ENCODE measurements around the gene TRAK2.

Gene TRAK2

GRCh38 chr2:201415149-201415548 lies 36.1 kb downstream of the TRAK2 start:
- no peak for TF ChIP-seq CTCF (IDR thresholded peaks at IDR 0.05; ENCODE audit: control insufficient read depth, extremely low read depth, insufficient read depth)
- H3K4me3 ChIP-seq (ENCODE audit: low read depth, low read length): no peak overlapping the region
- no peak for DNase-seq (ENCODE audit: low read depth)

- TF ChIP-seq CTCF (IDR thresholded peaks at IDR 0.05; ENCODE audit: control insufficient read depth, extremely low read depth, insufficient read depth): no peak
- no peak for DNase-seq (ENCODE audit: low read depth)
- no peak overlapping the region for H3K4me3 ChIP-seq (ENCODE audit: low read depth, low read length)
These were observed 36.9 kb downstream of the TRAK2 start for GRCh38 chr2:201414099-201415023.

GRCh38 chr2:201413552-201413951 lies 37.7 kb downstream of the TRAK2 start:
- H3K4me3 ChIP-seq (ENCODE audit: low read depth, low read length): no peak overlapping the region
- no peak for DNase-seq (ENCODE audit: low read depth)
- no peak for TF ChIP-seq CTCF (IDR thresholded peaks at IDR 0.05; ENCODE audit: control insufficient read depth, extremely low read depth, insufficient read depth)

- TF ChIP-seq CTCF (IDR thresholded peaks at IDR 0.05; ENCODE audit: control insufficient read depth, extremely low read depth, insufficient read depth): no peak
- no peak overlapping the region for H3K4me3 ChIP-seq (ENCODE audit: low read depth, low read length)
- DNase-seq (ENCODE audit: low read depth): no peak
These were observed 38.1 kb downstream of the TRAK2 start for GRCh38 chr2:201413143-201413542.

- no peak for DNase-seq (ENCODE audit: low read depth)
- H3K4me3 ChIP-seq (ENCODE audit: low read depth, low read length): no peak overlapping the region
- TF ChIP-seq CTCF (IDR thresholded peaks at IDR 0.05; ENCODE audit: control insufficient read depth, extremely low read depth, insufficient read depth): no peak
These were observed 39.8 kb downstream of the TRAK2 start for GRCh38 chr2:201411421-201411820.

GRCh38 chr2:201408931-201409330 lies 42.3 kb downstream of the TRAK2 start:
- TF ChIP-seq CTCF (IDR thresholded peaks at IDR 0.05; ENCODE audit: control insufficient read depth, extremely low read depth, insufficient read depth): no peak
- no peak for DNase-seq (ENCODE audit: low read depth)
- H3K4me3 ChIP-seq (ENCODE audit: low read depth, low read length): no peak overlapping the region

GRCh38 chr2:201407265-201407664 lies 44.0 kb downstream of the TRAK2 start:
- peak overlapping the region; percentile 36 for H3K4me3 ChIP-seq (ENCODE audit: low read depth, low read length)
- DNase-seq (ENCODE audit: low read depth): no peak
- no peak for TF ChIP-seq CTCF (IDR thresholded peaks at IDR 0.05; ENCODE audit: control insufficient read depth, extremely low read depth, insufficient read depth)
